22Rv1 (cell line): ENCODE results near the gene NRROS.
A peak's percentile ranks its signal among the peaks of the same experiment; 100 is the strongest.

Experiments used
- H3K27ac ChIP-seq: fragments of 450-650 bp; 2 replicates; pipeline ENCODE4 v1.5.1; 2017
- ZFX ChIP-seq: fragments of 450-650 bp; IDR thresholded peaks from 2 replicates; pipeline ENCODE4 v1.6.1; 2017; ENCODE audit warnings: antibody characterized with exemption, borderline replicate concordance
- TF ChIP-seq, protein P1 (sequence below): fragments of 450-650 bp; IDR thresholded peaks from 2 replicates; pipeline ENCODE4 v1.5.1; 2017; ENCODE audit warnings: mild to moderate bottlenecking

The NRROS gene

DNA sequence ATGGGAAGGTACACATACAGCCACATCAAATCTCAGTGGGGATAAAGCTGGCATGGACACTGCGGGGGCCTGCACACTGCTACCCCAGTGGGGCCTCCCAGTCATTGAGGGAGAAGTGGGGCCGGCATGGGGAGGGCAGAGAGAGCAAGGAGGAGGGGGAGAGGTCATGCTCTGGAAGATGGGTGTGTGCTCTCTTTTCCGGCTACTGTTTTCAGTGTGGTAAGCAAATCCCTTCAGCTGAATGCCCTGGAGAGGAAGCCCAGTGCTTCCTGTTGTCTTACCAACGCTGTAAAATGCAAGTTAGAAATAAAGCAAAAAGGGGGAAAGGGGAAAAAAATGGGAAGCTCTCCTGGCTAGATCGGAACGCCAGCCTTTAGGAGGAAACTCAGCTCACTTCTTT, 30.8 kb downstream of the NRROS start:
- TF ChIP-seq ZFX = no peak
- TF ChIP-seq, protein P1, sequence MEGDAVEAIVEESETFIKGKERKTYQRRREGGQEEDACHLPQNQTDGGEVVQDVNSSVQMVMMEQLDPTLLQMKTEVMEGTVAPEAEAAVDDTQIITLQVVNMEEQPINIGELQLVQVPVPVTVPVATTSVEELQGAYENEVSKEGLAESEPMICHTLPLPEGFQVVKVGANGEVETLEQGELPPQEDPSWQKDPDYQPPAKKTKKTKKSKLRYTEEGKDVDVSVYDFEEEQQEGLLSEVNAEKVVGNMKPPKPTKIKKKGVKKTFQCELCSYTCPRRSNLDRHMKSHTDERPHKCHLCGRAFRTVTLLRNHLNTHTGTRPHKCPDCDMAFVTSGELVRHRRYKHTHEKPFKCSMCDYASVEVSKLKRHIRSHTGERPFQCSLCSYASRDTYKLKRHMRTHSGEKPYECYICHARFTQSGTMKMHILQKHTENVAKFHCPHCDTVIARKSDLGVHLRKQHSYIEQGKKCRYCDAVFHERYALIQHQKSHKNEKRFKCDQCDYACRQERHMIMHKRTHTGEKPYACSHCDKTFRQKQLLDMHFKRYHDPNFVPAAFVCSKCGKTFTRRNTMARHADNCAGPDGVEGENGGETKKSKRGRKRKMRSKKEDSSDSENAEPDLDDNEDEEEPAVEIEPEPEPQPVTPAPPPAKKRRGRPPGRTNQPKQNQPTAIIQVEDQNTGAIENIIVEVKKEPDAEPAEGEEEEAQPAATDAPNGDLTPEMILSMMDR = no peak
- no peak overlapping the region for H3K27ac ChIP-seq

DNA sequence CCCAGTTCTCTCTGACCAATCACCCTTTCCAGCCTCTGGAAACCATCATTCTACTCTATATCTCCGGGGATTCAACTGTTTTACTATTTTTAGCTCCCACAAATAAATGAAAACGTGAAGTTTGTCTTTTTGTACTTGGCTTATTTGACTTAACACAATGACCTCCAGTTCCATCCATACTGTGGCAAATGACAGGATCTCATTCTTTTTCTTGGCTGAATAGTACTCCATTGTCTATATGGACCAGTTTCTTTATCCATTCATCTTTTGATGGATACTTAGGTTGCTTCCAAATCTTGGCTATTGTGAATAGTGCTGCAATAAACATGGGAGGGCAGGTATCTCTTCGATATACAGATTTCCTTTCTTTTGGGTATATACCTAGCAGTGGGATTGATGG, 34.1 kb downstream of the NRROS start:
- TF ChIP-seq ZFX = no peak
- TF ChIP-seq, protein P1 = no peak
- H3K27ac ChIP-seq = no peak overlapping the region

DNA sequence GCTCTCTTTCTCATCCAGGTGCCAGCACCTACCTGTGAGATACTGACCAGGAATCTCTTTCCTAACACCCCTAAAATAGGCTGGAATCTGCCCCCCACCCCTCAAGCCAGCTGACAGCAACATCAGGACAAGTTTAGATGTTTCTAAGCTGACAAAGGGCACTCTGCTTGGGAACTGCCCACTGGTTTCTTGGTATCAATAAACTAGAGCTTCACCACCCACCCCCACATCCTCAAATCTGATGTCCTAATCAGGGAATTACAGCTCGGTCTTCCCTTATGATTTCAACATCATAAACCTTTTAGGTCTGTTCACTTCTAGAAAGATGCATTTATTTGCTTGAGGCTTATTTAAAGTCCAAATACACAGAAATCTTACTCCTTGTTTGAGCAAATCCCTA, 37.9 kb downstream of the NRROS start:
- TF ChIP-seq ZFX = no peak
- TF ChIP-seq, protein P1 = no peak

DNA sequence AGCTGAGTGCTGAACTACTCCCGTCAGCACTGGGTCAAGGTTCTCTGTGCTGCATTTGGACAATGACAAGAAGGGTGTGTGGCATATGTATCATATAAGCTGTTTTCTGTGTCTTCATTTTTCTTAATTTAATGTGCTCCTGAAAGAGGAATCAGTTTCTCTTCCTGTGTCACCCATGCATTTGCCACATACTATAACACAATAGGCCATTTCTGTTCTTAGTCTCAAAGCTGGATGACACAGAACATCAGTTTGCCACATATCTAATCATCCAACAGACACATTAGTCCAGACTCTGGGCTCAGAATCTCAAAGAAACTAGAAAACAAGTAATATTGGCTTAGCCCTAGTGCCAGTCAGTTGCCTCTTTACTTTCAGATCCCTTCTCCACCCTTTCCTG, 38.4 kb downstream of the NRROS start:
- no peak overlapping the region for H3K27ac ChIP-seq
- TF ChIP-seq, protein P1 = no peak
- TF ChIP-seq ZFX = no peak

More for the DNA sequence above, 37.9 kb downstream of the NRROS start:
- H3K27ac ChIP-seq = no peak overlapping the region

DNA sequence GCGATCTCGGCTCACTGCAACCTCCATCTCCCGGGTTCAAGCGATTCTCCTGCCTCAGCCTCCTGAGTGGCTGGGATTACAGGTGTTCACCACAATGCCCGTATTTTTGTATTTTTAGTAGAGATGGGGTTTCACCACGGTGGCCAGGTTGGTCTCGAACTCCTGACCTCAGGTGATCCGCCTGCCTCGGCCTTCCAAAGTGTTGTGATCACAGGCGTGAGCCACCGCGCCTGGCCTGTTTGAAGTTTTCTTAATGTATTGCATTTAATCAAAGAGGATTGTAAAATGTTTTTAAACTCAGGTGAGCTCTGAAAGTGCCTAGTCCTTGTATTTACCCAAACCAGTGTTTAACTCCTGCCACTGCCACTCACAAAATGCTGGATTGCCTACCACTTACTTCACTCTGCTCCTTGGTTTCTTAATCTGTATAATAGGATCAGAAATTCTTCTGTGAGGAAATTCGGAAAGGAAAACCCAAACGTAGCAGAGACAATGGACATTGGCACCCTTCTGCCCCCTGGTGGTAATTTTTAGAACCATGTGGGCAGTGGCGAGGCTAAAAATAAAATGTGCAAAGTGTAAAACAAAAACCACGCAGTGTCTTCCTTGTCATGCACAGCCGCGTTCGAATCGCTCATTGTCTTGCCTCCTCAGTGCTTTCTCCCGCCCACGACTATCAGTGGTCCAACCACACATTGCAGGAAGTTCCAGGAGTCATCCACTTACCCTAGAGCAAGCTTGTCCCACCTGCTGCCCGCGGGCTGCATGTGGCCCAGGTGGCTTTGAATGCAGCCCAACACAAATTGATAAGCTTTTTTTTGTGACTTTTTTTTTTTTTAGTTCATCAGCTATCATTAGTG, 45.3 kb downstream of the NRROS start:
- H3K27ac ChIP-seq = no peak overlapping the region
- no peak for TF ChIP-seq ZFX
- TF ChIP-seq, protein P1 = peak; percentile 90

DNA sequence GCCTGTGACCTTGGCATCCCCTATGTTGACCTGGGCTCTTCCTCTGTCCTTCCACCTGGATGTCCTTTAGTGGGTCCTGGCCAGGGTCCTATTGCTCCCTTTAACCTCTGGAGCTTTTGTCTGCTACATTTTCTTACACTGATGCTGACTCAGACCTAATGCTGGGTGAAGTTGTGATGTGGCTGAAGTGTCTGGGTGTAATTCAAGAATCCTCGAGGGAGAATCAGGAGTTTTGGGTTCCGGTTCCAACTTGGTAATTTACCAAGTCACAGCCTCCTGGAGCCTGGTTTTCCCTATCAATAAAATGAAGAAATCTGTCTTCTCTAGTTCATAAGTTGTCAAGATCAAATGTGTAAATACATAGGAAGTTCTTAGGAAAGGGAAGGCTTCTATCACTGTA, 46.9 kb downstream of the NRROS start:
- TF ChIP-seq, protein P1 = no peak
- TF ChIP-seq ZFX = no peak
- H3K27ac ChIP-seq = no peak overlapping the region

DNA sequence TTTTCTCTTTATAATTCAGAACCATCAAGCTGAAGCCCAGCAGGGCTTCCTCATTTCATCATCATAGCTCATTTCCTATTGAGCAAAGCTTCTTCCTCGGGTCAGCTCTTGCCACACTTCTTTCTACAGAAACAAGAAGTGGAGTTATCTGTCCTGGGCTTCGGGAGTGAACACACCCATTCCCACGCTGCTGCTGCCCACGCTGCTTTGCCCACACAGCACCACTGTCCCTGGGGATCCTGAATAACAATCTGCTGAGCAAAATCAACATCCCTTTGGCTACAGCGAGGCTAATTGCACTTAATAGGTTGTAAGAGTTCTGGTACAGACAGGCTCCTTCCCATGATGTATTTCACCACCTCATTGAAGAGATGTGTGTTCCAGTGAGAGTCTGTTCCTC, 48.9 kb downstream of the NRROS start:
- no peak for TF ChIP-seq ZFX
- TF ChIP-seq, protein P1 = no peak
- H3K27ac ChIP-seq = no peak overlapping the region
